Stimulated activated effector memory CD8-positive, alpha-beta T cell treated with anti-CD3 and anti-CD28 coated beads, Interleukin-12 subunit alpha, Interleukin-12 subunit beta, amount 100 ng/mL, for 72 hours (primary cell): ENCODE data around the gene KAT6B.

Experiments
- ATAC-seq: fragments of 150-1000 bp; cut with Tn5 transposase; 2 replicates; pipeline ENCODE4 v1.10.0; 2021
- DNase-seq, 2 donors: peaks; one replicate each; pipeline ENCODE4 v3.0.0; 2021 to 2022; ENCODE audit warnings: low spot score in 2 of 2
- H3K27ac Mint-ChIP-seq: one replicate; pipeline ENCODE4 v1.8.0; 2022; ENCODE audit warnings: mild to moderate bottlenecking, mixed read lengths
- H3K36me3 Mint-ChIP-seq: one replicate; pipeline ENCODE4 v1.8.0; 2022; ENCODE audit warnings: mild to moderate bottlenecking, mixed read lengths
- H3K4me1 Mint-ChIP-seq: one replicate; pipeline ENCODE4 v1.8.0; 2022; ENCODE audit warnings: mixed read lengths
- H3K4me3 Mint-ChIP-seq: one replicate; pipeline ENCODE4 v1.8.0; 2022; ENCODE audit warnings: mild to moderate bottlenecking, mixed read lengths
- H3K9me3 Mint-ChIP-seq: one replicate; pipeline ENCODE4 v1.8.0; 2022; ENCODE audit warnings: mixed read lengths

Gene KAT6B

GRCh38 chr10:74997163-74997562 lies 170.8 kb downstream of the KAT6B start:
- no peak for ATAC-seq
- Mint-ChIP-seq H3K36me3 (peaks cover 33% of the 10 kb centered on the region), H3K4me3 (no peak overlapping the region), H3K4me1 (peaks cover 37% of the 10 kb centered on the region), H3K27ac (no peak overlapping the region), H3K9me3 (no peaks in the 10 kb centered on the region)
- no peak for DNase-seq

GRCh38 chr10:75000748-75001321 lies 174.4 kb downstream of the KAT6B start:
- DNase-seq (no peak), ATAC-seq (peak; percentile 77)
- peaks cover 32% of the 10 kb centered on the region for H3K4me1 Mint-ChIP-seq
- no peak overlapping the region for H3K4me3 Mint-ChIP-seq
- no peaks in the 10 kb centered on the region for H3K9me3 Mint-ChIP-seq
- peak overlapping the region; percentile 80 for H3K27ac Mint-ChIP-seq
- peaks cover 19% of the 10 kb centered on the region for H3K36me3 Mint-ChIP-seq

GRCh38 chr10:75001715-75002350 lies 175.4 kb downstream of the KAT6B start:
- Mint-ChIP-seq H3K4me3 (no peak overlapping the region), H3K4me1 (peaks cover 33% of the 10 kb centered on the region), H3K9me3 (no peaks in the 10 kb centered on the region), H3K27ac (peak overlapping the region; percentile 80), H3K36me3 (peaks cover 12% of the 10 kb centered on the region)
- ATAC-seq, result peak; percentile 56
- DNase-seq, result no peak

- ATAC-seq (peak; percentile 79), DNase-seq (no peak)
- Mint-ChIP-seq H3K4me1 (peaks cover 38% of the 10 kb centered on the region), H3K9me3 (no peaks in the 10 kb centered on the region), H3K27ac (peak overlapping the region; percentile 80), H3K4me3 (no peak overlapping the region), H3K36me3 (peaks cover 12% of the 10 kb centered on the region)
Measured at GRCh38 chr10:75002351-75002725, 175.9 kb downstream of the KAT6B start.

GRCh38 chr10:75002967-75003594 lies 176.7 kb downstream of the KAT6B start:
- no peak overlapping the region for H3K4me3 Mint-ChIP-seq
- H3K27ac Mint-ChIP-seq, result no peak overlapping the region
- H3K9me3 Mint-ChIP-seq, result no peaks in the 10 kb centered on the region
- ATAC-seq, result no peak
- peaks cover 12% of the 10 kb centered on the region for H3K36me3 Mint-ChIP-seq
- peaks cover 45% of the 10 kb centered on the region for H3K4me1 Mint-ChIP-seq
- peak in 1 of 2 donors; percentile 17 for DNase-seq

- peaks cover 12% of the 10 kb centered on the region for H3K36me3 Mint-ChIP-seq
- ATAC-seq, result no peak
Measured at GRCh38 chr10:75003891-75004290, 177.5 kb downstream of the KAT6B start.

GRCh38 chr10:75007646-75008045 lies 181.2 kb downstream of the KAT6B start:
- no peaks in the 10 kb centered on the region for H3K36me3 Mint-ChIP-seq
- ATAC-seq (no peak), DNase-seq (no peak)
- peak overlapping the region; percentile 50 for H3K27ac Mint-ChIP-seq
- H3K4me3 Mint-ChIP-seq, result peak overlapping the region; percentile 39
- H3K4me1 Mint-ChIP-seq, result peaks cover 24% of the 10 kb centered on the region
- H3K9me3 Mint-ChIP-seq, result no peaks in the 10 kb centered on the region

More at GRCh38 chr10:75003891-75004290, 177.5 kb downstream of the KAT6B start:
- DNase-seq, result no peak
- H3K4me3 Mint-ChIP-seq, result no peak overlapping the region
- H3K27ac Mint-ChIP-seq, result no peak overlapping the region
- peaks cover 50% of the 10 kb centered on the region for H3K4me1 Mint-ChIP-seq
- H3K9me3 Mint-ChIP-seq, result no peaks in the 10 kb centered on the region

- DNase-seq (no peak), ATAC-seq (no peak)
- Mint-ChIP-seq H3K9me3 (no peaks in the 10 kb centered on the region), H3K27ac (peak overlapping the region; percentile 57), H3K4me3 (no peak overlapping the region), H3K4me1 (peaks cover 37% of the 10 kb centered on the region), H3K36me3 (no peaks in the 10 kb centered on the region)
Measured at GRCh38 chr10:75008952-75009351, 182.6 kb downstream of the KAT6B start.

- no peaks in the 10 kb centered on the region for H3K36me3 Mint-ChIP-seq
- ATAC-seq, result no peak
- no peak overlapping the region for H3K4me3 Mint-ChIP-seq
- H3K4me1 Mint-ChIP-seq, result peaks cover 41% of the 10 kb centered on the region
- H3K9me3 Mint-ChIP-seq, result no peaks in the 10 kb centered on the region
- peak overlapping the region; percentile 57 for H3K27ac Mint-ChIP-seq
- DNase-seq, result no peak
Measured at GRCh38 chr10:75009426-75009825, 183.0 kb downstream of the KAT6B start.

- Mint-ChIP-seq H3K9me3 (no peaks in the 10 kb centered on the region), H3K36me3 (no peaks in the 10 kb centered on the region), H3K4me1 (peaks cover 49% of the 10 kb centered on the region), H3K4me3 (no peak overlapping the region), H3K27ac (peak overlapping the region; percentile 51)
- DNase-seq, result no peak
- no peak for ATAC-seq
Measured at GRCh38 chr10:75010373-75010772, 184.0 kb downstream of the KAT6B start.

GRCh38 chr10:75011221-75011620 lies 184.8 kb downstream of the KAT6B start:
- no peaks in the 10 kb centered on the region for H3K36me3 Mint-ChIP-seq
- no peaks in the 10 kb centered on the region for H3K9me3 Mint-ChIP-seq
- ATAC-seq (no peak), DNase-seq (no peak)
- peaks cover 53% of the 10 kb centered on the region for H3K4me1 Mint-ChIP-seq
- no peak overlapping the region for H3K27ac Mint-ChIP-seq
- H3K4me3 Mint-ChIP-seq, result no peak overlapping the region

- DNase-seq, result no peak
- H3K4me3 Mint-ChIP-seq, result no peak overlapping the region
- no peaks in the 10 kb centered on the region for H3K36me3 Mint-ChIP-seq
- H3K27ac Mint-ChIP-seq, result peak overlapping the region; percentile 94
- peaks cover 46% of the 10 kb centered on the region for H3K4me1 Mint-ChIP-seq
- no peak for ATAC-seq
- no peaks in the 10 kb centered on the region for H3K9me3 Mint-ChIP-seq
Measured at GRCh38 chr10:75012471-75012870, 186.1 kb downstream of the KAT6B start.

- no peaks in the 10 kb centered on the region for H3K9me3 Mint-ChIP-seq
- DNase-seq (no peak), ATAC-seq (peak; percentile 42)
- H3K36me3 Mint-ChIP-seq, result no peaks in the 10 kb centered on the region
- H3K4me3 Mint-ChIP-seq, result no peak overlapping the region
- peak overlapping the region; percentile 94 for H3K27ac Mint-ChIP-seq
- H3K4me1 Mint-ChIP-seq, result peaks cover 40% of the 10 kb centered on the region
Measured at GRCh38 chr10:75013007-75013406, 186.6 kb downstream of the KAT6B start.

- no peak for DNase-seq
- no peaks in the 10 kb centered on the region for H3K36me3 Mint-ChIP-seq
- H3K4me1 Mint-ChIP-seq, result peaks cover 37% of the 10 kb centered on the region
- H3K27ac Mint-ChIP-seq, result peak overlapping the region; percentile 94
- peak overlapping the region; percentile 73 for H3K4me3 Mint-ChIP-seq
- no peaks in the 10 kb centered on the region for H3K9me3 Mint-ChIP-seq
- ATAC-seq, result peak; percentile 85
Measured at GRCh38 chr10:75013522-75013921, 187.1 kb downstream of the KAT6B start.

- H3K27ac Mint-ChIP-seq, result peak overlapping the region; percentile 94
- ATAC-seq, result peak; percentile 71
- peaks cover 31% of the 10 kb centered on the region for H3K4me1 Mint-ChIP-seq
- H3K9me3 Mint-ChIP-seq, result no peaks in the 10 kb centered on the region
- H3K36me3 Mint-ChIP-seq, result no peaks in the 10 kb centered on the region
- no peak for DNase-seq
- peak overlapping the region; percentile 73 for H3K4me3 Mint-ChIP-seq
Measured at GRCh38 chr10:75014516-75015230, 188.3 kb downstream of the KAT6B start.
